Sigmoid colon (tissue), 4 donors: ENCODE results near the gene PRDM12.

ENCODE experiments used
- CTCF ChIP-seq, 4 experiments: fragments of 450-650 bp in 3 of 4; fragments of 200-600 bp in 1 of 4; IDR thresholded peaks; one replicate each; pipeline ENCODE4 v1.5.1; 2016 to 2019; ENCODE audit warnings: antibody characterized with exemption in 4 of 4, mild to moderate bottlenecking in 3 of 4, moderate library complexity in 2 of 4
- EP300 ChIP-seq, 4 donors: sonication (generic); formaldehyde crosslinking; IDR thresholded peaks; one replicate each; pipeline ENCODE4 v1.6.1; 2017; ENCODE audit warnings: antibody characterized with exemption in 4 of 4
- POLR2A ChIP-seq, 2 donors: fragments of 450-650 bp; IDR thresholded peaks; one replicate each; pipeline ENCODE4 v1.6.1; 2016; ENCODE audit warnings: antibody characterized with exemption in 2 of 2, mild to moderate bottlenecking in 2 of 2, moderate library complexity in 2 of 2

GRCh38 chr9:130631331-130632080 lies 32.9 kb upstream of the PRDM12 start:
- no peak for TF ChIP-seq CTCF (IDR thresholded peaks at IDR 0.05)
- TF ChIP-seq EP300 (IDR thresholded peaks at IDR 0.05) = no peak
- no peak for TF ChIP-seq POLR2A (IDR thresholded peaks at IDR 0.05)
